ENCODE measurements around the gene IL18R1. TPM values are rescaled to one million over a fixed set of nuclear protein-coding genes. Genes with fewer than 3 reads are reported as not detected.

The IL18R1 gene
- total RNA-seq, 1 donor, result 4.7 TPM

- no peak overlapping the region for H3K4me3 ChIP-seq (ENCODE audit: low read depth, low read length)
- DNase-seq (ENCODE audit: low read depth), result no peak
- TF ChIP-seq CTCF (IDR thresholded peaks at IDR 0.05; ENCODE audit: insufficient read depth, low read length), result no peak
Observed at GRCh38 chr2:102367331-102367971, 11.9 kb downstream of the IL18R1 start.

DNA sequence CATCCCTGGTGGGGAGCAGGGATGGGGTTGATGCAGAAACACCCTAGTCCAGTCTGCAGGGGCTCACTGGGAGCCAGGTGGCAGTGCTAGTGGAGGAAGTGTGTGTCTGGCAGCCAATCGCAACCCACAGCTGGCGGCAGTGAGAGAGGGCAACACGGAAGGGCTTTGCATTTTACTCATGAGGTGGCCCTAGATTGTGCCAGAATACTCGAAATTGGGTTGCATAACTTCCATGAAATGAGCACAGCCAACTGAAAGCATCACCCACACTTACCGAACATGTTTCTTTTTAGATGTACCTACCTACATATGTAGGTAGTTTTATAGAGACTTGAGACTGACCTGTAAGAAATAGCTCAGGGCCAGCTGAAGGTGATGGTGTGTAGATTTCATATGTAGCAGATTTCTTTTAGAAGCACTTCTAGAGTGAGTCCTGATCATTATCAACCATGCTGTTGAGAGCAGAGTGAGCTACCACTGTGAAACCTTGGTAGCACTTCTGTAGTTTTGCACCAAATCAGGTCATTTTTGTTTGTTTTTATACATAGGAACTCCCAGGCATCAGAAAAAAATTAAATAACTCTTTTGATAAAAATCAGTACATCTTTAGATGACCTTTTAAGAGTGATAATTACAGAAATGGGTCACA lies 13.0 kb downstream of the IL18R1 start:
- no peak for TF ChIP-seq CTCF (IDR thresholded peaks at IDR 0.05; ENCODE audit: insufficient read depth, low read length)
- DNase-seq (ENCODE audit: low read depth), result no peak
- no peak overlapping the region for H3K4me3 ChIP-seq (ENCODE audit: low read depth, low read length)

- no peak overlapping the region for H3K4me3 ChIP-seq (ENCODE audit: low read depth, low read length)
- TF ChIP-seq CTCF (IDR thresholded peaks at IDR 0.05; ENCODE audit: insufficient read depth, low read length), result no peak
- no peak for DNase-seq (ENCODE audit: low read depth)
Observed at GRCh38 chr2:102369866-102370265, 14.3 kb downstream of the IL18R1 start.

DNA sequence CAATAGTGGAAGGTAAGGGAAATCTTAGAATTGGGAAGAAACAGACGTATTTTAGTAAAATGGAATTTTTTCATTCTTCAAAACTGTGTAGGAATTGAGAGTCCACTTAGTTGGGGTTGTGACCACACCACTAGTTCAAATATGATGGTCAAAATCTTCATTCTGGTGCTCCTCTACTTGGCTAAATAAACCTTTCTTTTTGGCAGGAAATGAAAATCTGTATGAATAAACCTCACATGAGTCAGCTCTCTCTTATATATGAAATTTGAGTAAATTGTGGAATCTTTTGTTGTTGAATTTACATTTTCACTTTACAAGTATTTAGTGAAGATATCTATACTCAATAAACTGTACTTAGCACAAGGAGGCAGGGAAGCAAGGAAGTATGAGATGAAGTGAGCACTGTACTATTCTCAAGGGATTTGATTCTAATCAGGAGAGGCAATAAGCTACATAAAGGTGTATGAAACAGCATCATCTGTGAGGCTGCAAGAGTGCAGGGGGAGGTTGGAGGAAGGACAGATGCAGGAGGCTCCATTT lies 20.5 kb downstream of the IL18R1 start:
- no peak for TF ChIP-seq CTCF (IDR thresholded peaks at IDR 0.05; ENCODE audit: insufficient read depth, low read length)
- no peak overlapping the region for H3K4me3 ChIP-seq (ENCODE audit: low read depth, low read length)
- DNase-seq (ENCODE audit: low read depth), result no peak

GRCh38 chr2:102383722-102384121 lies 28.1 kb downstream of the IL18R1 start:
- DNase-seq (ENCODE audit: low read depth), result no peak
- TF ChIP-seq CTCF (IDR thresholded peaks at IDR 0.05; ENCODE audit: insufficient read depth, low read length), result no peak
- H3K4me3 ChIP-seq (ENCODE audit: low read depth, low read length), result no peak overlapping the region

DNA sequence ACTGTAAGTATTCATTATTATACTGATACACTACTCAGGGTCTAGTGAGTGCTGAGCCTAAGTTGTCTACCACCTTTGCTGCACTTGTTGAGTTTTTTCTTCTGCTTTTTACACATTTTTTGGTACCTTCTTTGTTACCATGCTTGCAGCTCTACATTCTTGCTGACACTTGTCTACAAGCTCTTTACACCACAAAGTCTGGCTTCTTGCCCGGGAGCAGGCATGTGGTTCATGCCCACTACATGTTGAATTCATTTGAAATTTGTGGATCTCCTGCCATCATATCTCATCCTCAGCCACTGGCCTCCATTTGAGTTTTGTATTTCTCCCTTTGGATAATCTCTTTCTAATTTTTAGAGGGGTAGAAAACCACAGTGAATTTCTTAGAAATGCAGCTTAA lies 29.9 kb downstream of the IL18R1 start:
- no peak overlapping the region for H3K4me3 ChIP-seq (ENCODE audit: low read depth, low read length)
- no peak for TF ChIP-seq CTCF (IDR thresholded peaks at IDR 0.05; ENCODE audit: insufficient read depth, low read length)
- DNase-seq (ENCODE audit: low read depth), result peak; percentile 2

All from fibroblast of the aortic adventitia (primary cell).